ENCODE measurements around the gene VAV3. TPM values are rescaled to one million over a fixed set of nuclear protein-coding genes. Genes with fewer than 3 reads are reported as not detected.
A peak's percentile ranks its signal among the peaks of the same experiment; 100 is the strongest.

VAV3 gene
- total and polyA plus RNA-seq, 10 of the 15 experiments (the other 5 are each of a cell fraction or from before 2014, with no cell fraction given) = 0.84 to 5.5 (median 3.4) TPM

DNA sequence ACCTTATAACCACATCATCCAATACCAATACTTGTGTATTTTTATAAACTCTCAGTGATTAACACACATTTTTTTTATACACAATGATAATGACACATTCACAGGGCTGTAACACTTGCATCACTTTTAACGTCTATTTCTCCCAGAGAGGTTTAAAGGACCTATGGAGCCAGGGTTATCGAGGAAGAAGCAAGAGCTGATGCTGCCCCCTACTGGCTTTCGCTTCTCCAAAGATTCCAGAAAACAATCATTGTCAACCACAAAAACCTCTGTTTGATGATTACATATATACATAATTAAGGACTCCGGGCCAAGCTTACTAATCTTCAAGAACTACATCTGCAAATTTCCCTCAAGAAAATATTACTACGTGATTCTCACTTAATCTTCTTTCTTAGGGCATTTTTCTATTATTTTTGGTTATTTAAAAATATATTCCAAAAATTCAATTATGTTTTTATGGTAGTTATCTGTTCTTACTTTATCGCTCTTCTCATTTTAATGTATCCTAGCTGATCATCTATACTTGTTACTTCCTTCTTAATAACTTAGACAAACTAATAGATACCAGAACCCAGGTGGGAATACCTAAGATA, 214.5 kb downstream of the VAV3 start (continued):
- TF ChIP-seq HDAC6 (IDR thresholded peaks at IDR 0.05; ENCODE audit: unreplicated experiment) = no peak
- TF ChIP-seq RAD21 (IDR thresholded peaks at IDR 0.05; ENCODE audit: insufficient read depth, low read depth, low read length) = peak; percentile 71
- peak; percentile 44; the same call in 1 of the 2 replicates for TF ChIP-seq SMC3 (IDR thresholded peaks at IDR 0.05; ENCODE audit: borderline replicate concordance, low read length)
- no peak for TF ChIP-seq FOXK2 (IDR thresholded peaks at IDR 0.05)
- no peak for TF ChIP-seq NFIC (IDR thresholded peaks at IDR 0.05; ENCODE audit: low read depth, low read length)
- TF ChIP-seq SIX5 (IDR thresholded peaks at IDR 0.05; ENCODE audit: low read depth, low read length, severe bottlenecking) = no peak
- TF ChIP-seq, protein P1, sequence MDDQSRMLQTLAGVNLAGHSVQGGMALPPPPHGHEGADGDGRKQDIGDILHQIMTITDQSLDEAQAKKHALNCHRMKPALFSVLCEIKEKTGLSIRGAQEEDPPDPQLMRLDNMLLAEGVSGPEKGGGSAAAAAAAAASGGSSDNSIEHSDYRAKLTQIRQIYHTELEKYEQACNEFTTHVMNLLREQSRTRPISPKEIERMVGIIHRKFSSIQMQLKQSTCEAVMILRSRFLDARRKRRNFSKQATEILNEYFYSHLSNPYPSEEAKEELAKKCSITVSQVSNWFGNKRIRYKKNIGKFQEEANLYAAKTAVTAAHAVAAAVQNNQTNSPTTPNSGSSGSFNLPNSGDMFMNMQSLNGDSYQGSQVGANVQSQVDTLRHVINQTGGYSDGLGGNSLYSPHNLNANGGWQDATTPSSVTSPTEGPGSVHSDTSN (IDR thresholded peaks at IDR 0.05; ENCODE audit: insufficient replicate concordance, low read depth, low read length) = no peak

DNA sequence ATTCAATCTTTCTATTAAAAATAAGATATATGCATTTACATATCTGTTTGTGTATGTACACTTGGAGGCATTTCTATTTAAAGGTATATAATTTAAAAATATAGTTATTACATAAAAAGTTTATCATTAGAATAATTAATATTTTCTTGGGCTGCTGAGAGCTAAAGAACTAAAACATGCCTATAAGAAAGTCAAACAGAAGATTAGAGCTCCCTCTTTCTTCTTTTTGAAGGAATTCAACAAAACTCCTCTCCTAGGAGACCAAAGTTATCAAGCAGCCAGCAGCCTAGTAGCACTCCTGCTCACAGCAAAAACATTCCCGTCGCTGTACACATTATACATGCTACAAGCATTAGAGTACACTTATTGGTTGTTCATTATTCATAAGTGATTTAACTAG, 216.4 kb downstream of the VAV3 start:
- H3K4me3 ChIP-seq = no peak overlapping the region
- ATAC-seq = no peak
- no TSS peak for BruUV-seq (replicated peaks)
- intact Hi-C loops (cut with micrococcal nuclease; ENCODE audit: unreplicated experiment) = loop anchor here (2.0 kb wide), 1 partner anchor 318 kb away; no protein-coding TSS in a partner anchor
- no peak for DNase-seq (ENCODE audit: low read depth, low spot score)
- TF ChIP-seq TCF3 (IDR thresholded peaks at IDR 0.05; ENCODE audit: borderline replicate concordance, insufficient read depth, low read depth, low read length) (no peak), POLR2A (IDR thresholded peaks at IDR 0.05; ENCODE audit: low read depth, low read length) (no peak), RAD21 (IDR thresholded peaks at IDR 0.05; ENCODE audit: insufficient read depth, low read depth, low read length) (peak; percentile 37; the same call in 1 of the 2 replicates), TARDBP (IDR thresholded peaks at IDR 0.05; ENCODE audit: borderline replicate concordance) (no peak)
- CTCF ChIA-PET = interaction anchor here (0.6 to 6.0 kb wide), 12 partner anchors 10 to 552 kb away, joined by 3 to 69 read pairs (median 5); no protein-coding TSS in a partner anchor
- H3K4me2 ChIP-seq (ENCODE audit: control insufficient read depth, insufficient read depth) = no peak overlapping the region
- SMC1A ChIA-PET (ENCODE audit: uncharacterized antibody, unreplicated experiment) = interaction anchor here (1.3 to 5.0 kb wide), 6 partner anchors 23 to 475 kb away, joined by 3 to 44 read pairs (median 4); no protein-coding TSS in a partner anchor
- POLR2A ChIA-PET = no interaction called here
- RAD21 ChIA-PET (ENCODE audit: unreplicated experiment) = interaction anchor here (1.3 to 5.5 kb wide), 3 partner anchors 29 to 317 kb away, joined by 4 to 25 read pairs (median 13); no protein-coding TSS in a partner anchor
- H3K9ac ChIP-seq (ENCODE audit: control insufficient read depth, insufficient read depth, low read length) = no peak overlapping the region
- H3K36me3 ChIP-seq (ENCODE audit: control insufficient read depth in 2 of 2, insufficient read depth in 2 of 2, low read length in 1 of 2) = no peaks in the 10 kb centered on the region
- H3K27ac ChIP-seq (ENCODE audit: control insufficient read depth, insufficient read depth) = no peak overlapping the region
- H3K4me1 ChIP-seq (ENCODE audit: control insufficient read depth, insufficient read depth, low read length) = no peaks in the 10 kb centered on the region
- in situ Hi-C loops (cut with MboI) = no loop called here
- 91% methylated on average over 2 of the region's 2 CpGs for WGBS (ENCODE audit: insufficient coverage, insufficient replicate concordance, low lambda C conversion rate, missing lambda C conversion rate)
- H4K20me1 ChIP-seq (ENCODE audit: control insufficient read depth, insufficient read depth) = no peaks in the 10 kb centered on the region
- no peak for FAIRE-seq
- H3K9me3 ChIP-seq (replicated peaks; ENCODE audit: control insufficient read depth, insufficient read depth, low read length) = no peaks in the 10 kb centered on the region
- H3K79me2 ChIP-seq (ENCODE audit: control insufficient read depth, insufficient read depth, low read length) = no peaks in the 10 kb centered on the region
- no peak overlapping the region for H2AFZ ChIP-seq (ENCODE audit: control insufficient read depth, low read depth, low read length)
- H3K27me3 ChIP-seq (replicated peaks in 1 of 2; ENCODE audit: control insufficient read depth in 2 of 2, insufficient read depth in 2 of 2, low read length in 1 of 2) = no peaks in the 10 kb centered on the region

Measured in GM12878 (cell line).